Central memory CD8-positive, alpha-beta T cell (primary cell): ENCODE data around the gene FCHO1.

Source experiments
- ATAC-seq: fragments of 150-1000 bp; cut with Tn5 transposase; replicated peaks from 2 replicates; pipeline ENCODE4 v1.10.0; 2022; ENCODE audit warnings: mild to moderate bottlenecking, moderate FRiP score, moderate number of reproducible peaks; ENCODE audit not compliant: poor library complexity, severe bottlenecking; ENCODE audit errors: extremely low read depth
- DNase-seq, 2 donors: peaks; one replicate each; pipeline ENCODE4 v3.0.0; 2021; ENCODE audit warnings: low spot score in 2 of 2
- H3K27ac Mint-ChIP-seq: one replicate; pipeline ENCODE4 v1.8.0; 2022; ENCODE audit warnings: low read depth, mild to moderate bottlenecking, moderate library complexity, mixed read lengths
- H3K27me3 Mint-ChIP-seq: one replicate; pipeline ENCODE4 v1.8.0; 2022; ENCODE audit warnings: mixed read lengths
- H3K36me3 Mint-ChIP-seq: one replicate; pipeline ENCODE4 v1.8.0; 2022; ENCODE audit warnings: mild to moderate bottlenecking, moderate library complexity, mixed read lengths; ENCODE audit not compliant: insufficient read depth
- H3K4me1 Mint-ChIP-seq: one replicate; pipeline ENCODE4 v1.8.0; 2022; ENCODE audit warnings: mixed read lengths
- H3K4me3 Mint-ChIP-seq: one replicate; pipeline ENCODE4 v1.8.0; 2022; ENCODE audit warnings: mild to moderate bottlenecking, moderate library complexity, mixed read lengths
- H3K9me3 Mint-ChIP-seq: one replicate; pipeline ENCODE4 v1.8.0; 2022; ENCODE audit warnings: mixed read lengths

Gene FCHO1

GRCh38 chr19:17835182-17836006, 84.1 kb downstream of the FCHO1 start:
- Mint-ChIP-seq H3K4me3 (no peak overlapping the region), H3K9me3 (no peaks in the 10 kb centered on the region), H3K4me1 (peaks cover 19% of the 10 kb centered on the region), H3K27ac (peak overlapping the region; percentile 79), H3K36me3 (peaks cover 64% of the 10 kb centered on the region), H3K27me3 (no peaks in the 10 kb centered on the region)
- DNase-seq (no peak), ATAC-seq (no peak)

- Mint-ChIP-seq H3K4me3 (no peak overlapping the region), H3K27me3 (no peaks in the 10 kb centered on the region), H3K36me3 (peaks cover 64% of the 10 kb centered on the region), H3K9me3 (no peaks in the 10 kb centered on the region), H3K27ac (peak overlapping the region; percentile 79), H3K4me1 (peaks cover 23% of the 10 kb centered on the region)
- no peak for ATAC-seq
- DNase-seq = no peak
Observed at GRCh38 chr19:17836530-17836929, 85.3 kb downstream of the FCHO1 start.

GRCh38 chr19:17837972-17838371, 86.7 kb downstream of the FCHO1 start:
- H3K9me3 Mint-ChIP-seq = no peaks in the 10 kb centered on the region
- no peaks in the 10 kb centered on the region for H3K27me3 Mint-ChIP-seq
- H3K27ac Mint-ChIP-seq = no peak overlapping the region
- peaks cover 59% of the 10 kb centered on the region for H3K36me3 Mint-ChIP-seq
- no peak overlapping the region for H3K4me3 Mint-ChIP-seq
- DNase-seq (no peak), ATAC-seq (no peak)
- H3K4me1 Mint-ChIP-seq = peaks cover 23% of the 10 kb centered on the region
